Tibial nerve (tissue), 4 donors: ENCODE measurements around the gene PTPRD. TPM values are rescaled to one million over a fixed set of nuclear protein-coding genes. Genes with fewer than 3 reads are reported as not detected.

Experiments
- DNase-seq, 2 donors: peaks; one replicate each; pipeline ENCODE4 v3.0.0-alpha.2; 2019; ENCODE audit warnings: low spot score in 2 of 2
- H3K27ac ChIP-seq, 4 donors: fragments of 200-600 bp; sonication (generic) in 3 of 4; one replicate each; pipeline ENCODE4 v1.5.1; 2017 to 2019; ENCODE audit warnings: mild to moderate bottlenecking in 1 of 4
- H3K27me3 ChIP-seq, 2 donors: fragments of 200-600 bp; sonication (generic) in 1 of 2; one replicate each; pipeline versions ENCODE4 v1.5.1 to v1.6.0; 2017 to 2019
- H3K36me3 ChIP-seq, 3 donors: fragments of 200-600 bp; sonication (generic); one replicate each; pipeline ENCODE4 v1.5.1; 2018 to 2019
- H3K4me1 ChIP-seq, 4 donors: fragments of 200-600 bp; sonication (generic) in 3 of 4; one replicate each; pipeline ENCODE4 v1.5.1; 2017 to 2019
- H3K4me3 ChIP-seq, 4 donors: fragments of 200-600 bp; sonication (generic) in 3 of 4; one replicate each; pipeline ENCODE4 v1.5.1; 2017 to 2019; ENCODE audit warnings: mild to moderate bottlenecking in 1 of 4, moderate library complexity in 1 of 4
- H3K9me3 ChIP-seq, 4 donors: fragments of 200-600 bp; sonication (generic) in 3 of 4; one replicate each; pipeline ENCODE4 v1.5.1; 2017 to 2019
- EP300 ChIP-seq, 2 donors: sonication (generic); formaldehyde crosslinking; IDR thresholded peaks; one replicate each; pipeline ENCODE4 v1.6.1; 2017; ENCODE audit warnings: antibody characterized with exemption in 2 of 2, mild to moderate bottlenecking in 1 of 2
- POLR2A ChIP-seq, 2 donors: fragments of 450-650 bp; IDR thresholded peaks; one replicate each; pipeline ENCODE4 v1.6.1; 2017; ENCODE audit warnings: antibody characterized with exemption in 2 of 2, mild to moderate bottlenecking in 2 of 2, moderate library complexity in 2 of 2
- WGBS, 2 donors: methylation state at CpG; one replicate each; pipeline ENCODE4 v1.1.5; 2018; 5-methylcytosine and 5-hydroxymethylcytosine counted together
- total RNA-seq, 4 donors: library from RNA; depleted of rRNA; stranded (reverse); fragments of >200 nt; gene quantifications; one replicate each; pipeline ENCODE4 v1.1.0, GENCODE V29; 2016
- TF ChIP-seq, protein P1 (sequence below), 5 experiments: fragments of 200-600 bp in 3 of 5; fragments of 450-650 bp in 2 of 5; sonication (generic) in 3 of 5; IDR thresholded peaks; one replicate each; pipeline ENCODE4 v1.5.1; 2016 to 2019; ENCODE audit warnings: antibody characterized with exemption in 5 of 5, mild to moderate bottlenecking in 3 of 5, moderate library complexity in 2 of 5

The PTPRD gene
- total RNA-seq, 4 donors from 2014 or later, result 1.7 to 13.2 (median 5.1) TPM

DNA sequence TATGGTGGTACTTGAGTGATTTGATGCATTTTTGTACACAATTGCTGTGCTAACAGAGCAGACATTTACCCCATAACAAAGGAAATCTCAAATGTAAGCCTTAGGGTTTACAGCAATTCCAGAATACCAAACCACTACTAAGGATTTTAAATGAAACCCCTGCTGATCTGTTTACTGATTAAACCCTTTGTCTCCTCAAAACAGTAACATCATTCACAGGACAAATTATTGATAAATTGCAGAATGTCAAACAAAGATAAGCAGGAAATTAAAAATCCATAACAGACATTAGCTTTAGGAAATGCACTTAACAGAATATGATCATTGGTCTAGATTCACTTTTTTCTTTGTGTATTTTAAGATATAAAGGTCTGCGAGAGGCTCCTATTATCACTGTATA lies 1796.9 kb downstream of the PTPRD start:
- Histone ChIP-seq H3K4me1 (no peaks in the 10 kb centered on the region), H3K36me3 (no peaks in the 10 kb centered on the region), H3K27ac (no peak overlapping the region), H3K9me3 (no peaks in the 10 kb centered on the region), H3K4me3 (no peak overlapping the region), H3K27me3 (no peaks in the 10 kb centered on the region)
- TF ChIP-seq, protein P1, sequence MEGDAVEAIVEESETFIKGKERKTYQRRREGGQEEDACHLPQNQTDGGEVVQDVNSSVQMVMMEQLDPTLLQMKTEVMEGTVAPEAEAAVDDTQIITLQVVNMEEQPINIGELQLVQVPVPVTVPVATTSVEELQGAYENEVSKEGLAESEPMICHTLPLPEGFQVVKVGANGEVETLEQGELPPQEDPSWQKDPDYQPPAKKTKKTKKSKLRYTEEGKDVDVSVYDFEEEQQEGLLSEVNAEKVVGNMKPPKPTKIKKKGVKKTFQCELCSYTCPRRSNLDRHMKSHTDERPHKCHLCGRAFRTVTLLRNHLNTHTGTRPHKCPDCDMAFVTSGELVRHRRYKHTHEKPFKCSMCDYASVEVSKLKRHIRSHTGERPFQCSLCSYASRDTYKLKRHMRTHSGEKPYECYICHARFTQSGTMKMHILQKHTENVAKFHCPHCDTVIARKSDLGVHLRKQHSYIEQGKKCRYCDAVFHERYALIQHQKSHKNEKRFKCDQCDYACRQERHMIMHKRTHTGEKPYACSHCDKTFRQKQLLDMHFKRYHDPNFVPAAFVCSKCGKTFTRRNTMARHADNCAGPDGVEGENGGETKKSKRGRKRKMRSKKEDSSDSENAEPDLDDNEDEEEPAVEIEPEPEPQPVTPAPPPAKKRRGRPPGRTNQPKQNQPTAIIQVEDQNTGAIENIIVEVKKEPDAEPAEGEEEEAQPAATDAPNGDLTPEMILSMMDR (IDR thresholded peaks at IDR 0.05), result no peak
- TF ChIP-seq EP300 (IDR thresholded peaks at IDR 0.05) (no peak), POLR2A (IDR thresholded peaks at IDR 0.05) (no peak)
- DNase-seq, result no peak
- 73 to 79% methylated on average over 1 of the region's 1 CpG for WGBS, 2 donors

DNA sequence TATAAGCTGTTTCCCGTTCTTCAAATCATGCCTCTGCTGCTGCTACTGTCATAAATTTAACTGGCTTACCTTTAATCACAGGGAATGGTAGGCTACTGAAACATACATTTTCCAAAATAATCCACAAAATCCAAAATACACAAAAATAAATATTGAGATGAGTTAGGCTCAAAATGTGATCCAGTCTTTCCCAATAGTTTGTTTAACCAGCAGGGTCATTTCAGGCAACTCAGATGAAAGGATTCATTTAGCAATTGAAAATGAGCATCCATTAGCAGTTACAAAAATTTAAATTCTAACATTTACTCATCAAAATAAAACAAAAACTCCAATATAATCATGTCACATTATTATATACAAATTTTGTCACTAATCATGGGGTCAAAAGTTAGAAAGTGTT lies 1797.6 kb downstream of the PTPRD start:
- no peaks in the 10 kb centered on the region for H3K4me1 ChIP-seq
- no peaks in the 10 kb centered on the region for H3K36me3 ChIP-seq
- no peaks in the 10 kb centered on the region for H3K9me3 ChIP-seq
- no peak overlapping the region for H3K4me3 ChIP-seq
- no peak overlapping the region for H3K27ac ChIP-seq
- TF ChIP-seq, protein P1 (IDR thresholded peaks at IDR 0.05), result no peak
- TF ChIP-seq POLR2A (IDR thresholded peaks at IDR 0.05) (no peak), EP300 (IDR thresholded peaks at IDR 0.05) (no peak)
- 90 to 97% methylated on average over 1 of the region's 1 CpG for whole genome bisulfite sequencing, 2 donors
- H3K27me3 ChIP-seq, result no peaks in the 10 kb centered on the region
- no peak for DNase-seq

DNA sequence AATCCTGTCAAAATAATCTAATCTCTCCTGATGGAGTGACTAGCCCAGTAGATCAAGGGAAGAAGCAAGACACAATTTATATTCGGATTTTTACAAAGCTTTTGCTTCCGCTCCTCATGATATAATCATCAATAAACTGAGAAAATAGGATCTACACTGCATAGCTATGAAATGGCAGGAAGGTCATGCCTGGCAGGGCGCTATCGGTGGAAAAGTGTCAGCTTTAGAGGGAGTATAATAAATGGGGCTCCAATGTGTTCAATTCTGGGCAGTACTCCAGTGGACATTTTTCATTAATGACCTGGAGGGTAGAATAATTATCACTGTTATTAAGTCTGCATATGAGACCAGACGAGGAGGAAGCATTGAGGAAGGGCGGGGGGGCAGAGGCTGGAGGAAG lies 1799.9 kb downstream of the PTPRD start:
- Histone ChIP-seq H3K27me3 (no peaks in the 10 kb centered on the region), H3K9me3 (no peaks in the 10 kb centered on the region), H3K4me1 (no peaks in the 10 kb centered on the region), H3K36me3 (no peaks in the 10 kb centered on the region), H3K27ac (no peak overlapping the region), H3K4me3 (no peak overlapping the region)
- WGBS, 2 donors, result 58 to 71% methylated on average over 6 of the region's 6 CpGs
- no peak for DNase-seq
- TF ChIP-seq EP300 (IDR thresholded peaks at IDR 0.05) (no peak), POLR2A (IDR thresholded peaks at IDR 0.05) (no peak)
- TF ChIP-seq, protein P1 (IDR thresholded peaks at IDR 0.05), result no peak

DNA sequence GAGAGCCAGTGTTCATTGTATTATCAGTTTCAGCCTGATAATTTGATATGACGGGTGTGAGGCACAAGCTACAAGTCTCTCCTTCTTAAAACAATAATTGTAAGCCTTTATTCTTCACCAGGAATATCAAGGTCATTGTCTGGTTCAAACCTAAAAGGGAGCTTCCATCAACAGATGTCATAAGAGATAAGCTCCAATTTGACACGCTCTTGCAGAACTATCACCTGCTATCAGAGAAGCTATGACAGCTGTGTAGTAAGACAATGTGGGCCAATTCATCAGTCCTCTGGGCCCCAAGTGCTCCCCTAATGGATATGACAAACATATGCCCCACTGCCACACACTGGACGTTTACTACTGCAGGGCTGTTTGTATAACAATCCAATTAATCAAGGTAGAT lies 1803.1 kb downstream of the PTPRD start:
- Histone ChIP-seq H3K9me3 (no peaks in the 10 kb centered on the region), H3K4me3 (no peak overlapping the region), H3K27me3 (no peaks in the 10 kb centered on the region), H3K4me1 (no peaks in the 10 kb centered on the region), H3K27ac (no peak overlapping the region), H3K36me3 (no peaks in the 10 kb centered on the region)
- TF ChIP-seq POLR2A (IDR thresholded peaks at IDR 0.05) (no peak), EP300 (IDR thresholded peaks at IDR 0.05) (no peak)
- TF ChIP-seq, protein P1 (IDR thresholded peaks at IDR 0.05), result no peak
- no peak for DNase-seq
- WGBS, 2 donors, result 80 to 91% methylated on average over 3 of the region's 3 CpGs

DNA sequence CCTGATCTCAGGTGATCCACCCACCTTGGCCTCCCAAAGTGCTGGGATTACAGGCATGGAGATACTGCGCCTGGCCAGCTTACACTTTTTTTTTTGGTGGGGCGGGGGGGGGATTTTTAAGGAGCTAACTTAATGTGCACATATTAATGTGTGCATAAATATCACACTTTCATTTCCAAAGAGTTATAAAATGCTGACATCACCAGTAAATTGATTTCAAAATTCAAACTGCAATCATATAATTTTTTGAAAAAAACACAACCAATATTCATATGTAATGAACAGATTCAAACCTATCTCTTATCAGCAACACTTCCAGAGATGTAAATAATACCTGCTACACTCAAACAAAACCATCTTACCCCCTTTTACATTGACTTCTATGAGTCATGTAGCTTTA lies 1806.7 kb downstream of the PTPRD start:
- WGBS, 2 donors, result 84 to 94% methylated on average over 2 of the region's 2 CpGs
- TF ChIP-seq, protein P1 (IDR thresholded peaks at IDR 0.05), result no peak
- TF ChIP-seq POLR2A (IDR thresholded peaks at IDR 0.05) (no peak), EP300 (IDR thresholded peaks at IDR 0.05) (no peak)

More for the DNA sequence above, 1806.7 kb downstream of the PTPRD start:
- no peaks in the 10 kb centered on the region for H3K4me1 ChIP-seq
- H3K27me3 ChIP-seq, result no peaks in the 10 kb centered on the region
- no peak for DNase-seq
- no peak overlapping the region for H3K27ac ChIP-seq
- H3K4me3 ChIP-seq, result no peak overlapping the region
- no peaks in the 10 kb centered on the region for H3K9me3 ChIP-seq
- no peaks in the 10 kb centered on the region for H3K36me3 ChIP-seq
